IMR-90 (cell line): ENCODE data around the gene PPA2.

Experiments used
- CEBPB ChIP-seq: IDR thresholded peaks from 2 replicates; pipeline ENCODE4 v1.6.1; 2012; ENCODE audit warnings: low read depth, low read length, improper control_type of control experiment
- CTCF ChIP-seq: conservative IDR thresholded peaks from 2 replicates; pipeline ENCODE4 v1.5.1; 2012; ENCODE audit warnings: mild to moderate bottlenecking, low read depth, low read length, improper control_type of control experiment
- MXI1 ChIP-seq: IDR thresholded peaks from 2 replicates; pipeline ENCODE4 v1.6.1; 2012; ENCODE audit warnings: low read depth, mild to moderate bottlenecking, low read length, moderate library complexity, borderline replicate concordance
- POLR2A ChIP-seq: IDR thresholded peaks from 2 replicates; pipeline ENCODE4 v1.6.1; 2012; ENCODE audit warnings: mild to moderate bottlenecking, low read depth, low read length
- RFX5 ChIP-seq: IDR thresholded peaks from 2 replicates; pipeline ENCODE4 v1.8.0; 2012; ENCODE audit warnings: low read depth, mild to moderate bottlenecking, low read length, moderate library complexity
- SMC3 ChIP-seq: fragments of 150-350 bp; IDR thresholded peaks from 2 replicates; pipeline ENCODE4 v1.6.1; 2016; ENCODE audit warnings: low read depth, mild to moderate bottlenecking, antibody characterized with exemption, low read length, moderate library complexity

- no peak for TF ChIP-seq RFX5
- TF ChIP-seq SMC3, result no peak
- TF ChIP-seq CTCF, result no peak
- no peak for TF ChIP-seq POLR2A
- TF ChIP-seq CEBPB, result no peak
- no peak for TF ChIP-seq MXI1
Measured at GRCh38 chr4:105369988-105370387, 103.9 kb downstream of the PPA2 start.
